ENCODE results near the gene GFPT2.

The GFPT2 gene

DNA sequence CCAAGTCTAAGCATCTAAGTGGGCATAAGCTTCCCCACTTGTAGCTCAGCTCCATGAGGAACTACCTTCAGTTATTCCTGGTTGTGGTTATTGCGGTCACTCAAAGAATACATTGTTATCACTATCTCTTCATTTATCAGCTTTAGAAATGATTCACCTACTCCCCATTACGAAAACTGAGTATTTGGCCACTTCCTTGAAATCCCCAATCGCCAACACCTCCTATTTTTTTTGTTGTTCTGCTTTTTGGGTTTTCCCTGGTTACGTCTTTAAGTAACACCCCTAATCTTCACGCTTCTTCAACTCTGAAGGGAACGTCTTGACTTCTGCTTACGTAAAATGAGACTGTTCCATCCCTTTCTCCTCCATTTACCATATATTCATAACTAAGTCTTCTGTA is 81.9 kb downstream of the GFPT2 start:
- no peak for DNase-seq

GRCh38 chr5:180259260-180259611 is 93.9 kb downstream of the GFPT2 start:
- no peak for DNase-seq

DNA sequence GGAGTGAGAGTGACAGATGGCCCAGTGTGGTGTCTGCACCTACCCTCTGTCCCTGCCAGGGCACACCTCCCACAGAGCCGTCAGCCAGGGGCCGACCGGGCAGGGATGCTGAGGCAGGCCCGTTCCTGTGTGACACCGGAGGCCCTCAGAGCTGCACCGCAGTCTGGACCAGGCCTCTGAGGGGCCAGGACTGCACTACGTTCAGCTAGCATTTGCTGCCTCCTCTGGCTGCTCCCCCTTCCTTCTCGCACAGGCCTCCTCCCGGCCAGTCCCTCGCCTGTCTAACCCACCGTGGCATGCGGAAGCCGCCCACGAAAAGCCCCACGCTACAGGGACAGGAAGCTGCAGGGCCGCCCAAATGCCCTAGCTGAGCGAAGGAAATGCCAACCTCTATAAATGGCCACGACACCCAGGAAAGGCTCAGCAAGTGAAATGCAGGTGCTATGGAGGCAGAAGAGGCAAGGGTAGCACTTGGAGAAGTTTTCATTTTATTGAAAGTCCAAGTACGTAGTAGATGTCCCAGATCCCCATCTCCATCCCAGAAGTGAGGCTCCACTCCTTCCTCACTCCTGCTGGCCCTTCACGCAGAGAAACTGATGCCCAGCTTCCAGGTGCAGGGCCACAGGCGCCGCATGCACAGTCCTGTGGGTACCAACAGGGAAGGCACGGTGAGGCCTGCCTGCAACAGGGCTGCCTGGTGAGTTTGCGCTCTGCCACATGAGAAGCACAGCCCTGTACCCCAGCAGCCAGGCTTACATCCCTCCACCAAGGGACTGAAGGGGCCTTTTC is 99.9 kb downstream of the GFPT2 start:
- DNase-seq: no peak

DNA sequence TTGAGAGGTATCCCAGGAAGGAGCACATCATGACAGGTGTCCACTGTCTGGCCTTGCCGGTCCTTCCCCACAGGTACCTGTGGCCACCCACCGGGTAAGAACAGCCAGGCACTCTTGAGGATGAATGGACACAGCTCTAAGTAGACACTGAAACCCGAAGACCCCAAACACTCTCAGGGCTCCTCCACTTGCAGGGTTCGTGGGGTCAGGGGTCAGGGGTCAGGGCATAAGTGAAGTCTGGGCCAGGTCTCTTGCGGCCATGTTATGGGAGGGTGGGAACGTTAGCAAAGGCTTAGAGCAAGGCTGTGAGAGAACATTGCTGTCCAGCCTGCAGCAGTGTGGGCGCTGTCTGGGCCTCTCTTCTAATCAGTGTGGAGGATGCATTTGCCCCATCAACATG is 101.2 kb downstream of the GFPT2 start:
- DNase-seq: no peak

DNA sequence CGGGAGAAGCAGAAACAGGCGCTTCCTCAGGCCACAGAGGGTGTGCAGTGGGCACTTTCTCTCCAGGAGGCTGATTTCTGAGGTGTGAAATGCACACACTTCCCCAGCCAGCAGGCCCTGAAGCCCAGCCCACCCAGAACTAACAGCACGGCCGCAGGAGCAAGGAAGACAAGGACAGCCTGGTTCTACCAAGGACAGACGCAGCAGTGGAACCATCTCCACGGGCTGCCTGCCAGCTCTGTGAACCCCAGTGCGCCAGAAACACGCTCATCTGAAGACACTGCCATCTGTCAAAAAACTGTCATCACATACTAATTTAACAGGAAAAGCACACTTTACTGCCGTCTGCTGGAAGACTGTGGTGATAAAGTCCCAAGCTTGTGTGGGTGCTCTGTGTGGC is 102.0 kb downstream of the GFPT2 start:
- no peak for DNase-seq
